Frontal cortex (tissue), 4 donors: ENCODE data around the gene LRRC74A. TPM values are rescaled to one million over a fixed set of nuclear protein-coding genes. Genes with fewer than 3 reads are reported as not detected.

Experiments used
- DNase-seq, 2 donors: peaks; one replicate each; pipeline ENCODE4 v3.0.0; 2012; ENCODE audit warnings: low spot score in 2 of 2
- FAIRE-seq: peaks from 2 replicates; lab custom pipeline; 2012; peaks lifted over from hg19 to GRCh38; lab: Jason Lieb, UNC
- total RNA-seq: library from RNA; depleted of rRNA; stranded (reverse); fragments of >200 nt; gene quantifications from one replicate; pipeline ENCODE4 v1.2.3, GENCODE V29; 2014
- donor health status: control.
- donor health status: control.
- donor health status: control.

Gene LRRC74A
- total RNA-seq, 1 donor from 2014 or later = not detected

- no peak for DNase-seq
These were observed 90.0 kb downstream of the LRRC74A start for GRCh38 chr14:76916040-76916715.

GRCh38 chr14:76917158-76917596, 91.0 kb downstream of the LRRC74A start:
- DNase-seq (no peak), FAIRE-seq (no peak)

More at GRCh38 chr14:76916040-76916715, 90.0 kb downstream of the LRRC74A start:
- FAIRE-seq = no peak

GRCh38 chr14:76917745-76918255, 91.6 kb downstream of the LRRC74A start:
- FAIRE-seq (no peak), DNase-seq (no peak)

- FAIRE-seq = no peak
- peak in 1 of 2 donors; percentile 37 for DNase-seq
These were observed 92.1 kb downstream of the LRRC74A start for GRCh38 chr14:76918256-76918781.

- FAIRE-seq = no peak
- peak; percentile 58 to 85 for DNase-seq
These were observed 92.7 kb downstream of the LRRC74A start for GRCh38 chr14:76918782-76919394.

Other genes with a start within 250 kb of the LRRC74A start
- gene VASH1, start 64.9 kb upstream of the LRRC74A start, total RNA-seq = 59.9 TPM
- gene ANGEL1, start 13.5 kb upstream of the LRRC74A start, total RNA-seq = 6.5 TPM
- gene IRF2BPL, start 202.3 kb downstream of the LRRC74A start, total RNA-seq = 68.9 TPM